HFF-Myc (cell line): ENCODE measurements around the gene TSHR.

ENCODE experiments used
- DNase-seq: peaks from one replicate; pipeline ENCODE4 v3.0.0-alpha.2; 2011; ENCODE audit warnings: low read depth; ENCODE audit errors: extremely low read depth
- H3K4me3 ChIP-seq: replicated peaks from 2 replicates; pipeline ENCODE4 v1.5.1; 2011; ENCODE audit warnings: low read depth, mild to moderate bottlenecking, control low read depth, low read length
- CTCF ChIP-seq: IDR thresholded peaks from 2 replicates; pipeline ENCODE4 v1.5.1; 2012; ENCODE audit warnings: mild to moderate bottlenecking, low read depth, low read length, control low read depth; ENCODE audit errors: missing control alignments

Gene TSHR

GRCh38 chr14:80988192-80988591 is 32.8 kb downstream of the TSHR start:
- DNase-seq: no peak
- no peak overlapping the region for H3K4me3 ChIP-seq
- TF ChIP-seq CTCF: no peak

- H3K4me3 ChIP-seq: no peak overlapping the region
- no peak for DNase-seq
Measured at GRCh38 chr14:80988735-80989429, 33.5 kb downstream of the TSHR start.

GRCh38 chr14:80992580-80992979 is 37.2 kb downstream of the TSHR start:
- no peak for DNase-seq
- H3K4me3 ChIP-seq: no peak overlapping the region
- TF ChIP-seq CTCF: no peak

More at GRCh38 chr14:80988735-80989429, 33.5 kb downstream of the TSHR start:
- no peak for TF ChIP-seq CTCF

GRCh38 chr14:80996049-80996901 is 40.9 kb downstream of the TSHR start:
- H3K4me3 ChIP-seq: no peak overlapping the region
- DNase-seq: peak; percentile 32
- TF ChIP-seq CTCF: peak; percentile 61

- TF ChIP-seq CTCF: no peak
- no peak overlapping the region for H3K4me3 ChIP-seq
- no peak for DNase-seq
Measured at GRCh38 chr14:81001447-81001846, 46.0 kb downstream of the TSHR start.

GRCh38 chr14:81004575-81004974 is 49.2 kb downstream of the TSHR start:
- no peak for DNase-seq
- H3K4me3 ChIP-seq: no peak overlapping the region
- no peak for TF ChIP-seq CTCF
